Activated CD8-positive, alpha-beta memory T cell treated with anti-CD3 and anti-CD28 coated beads for 48 hours (primary cell): Measurements from ENCODE around the gene STX7.
"Not testable (repeated sequence)": the region's sequence is repeated elsewhere in the genome, so short reads cannot be mapped to it uniquely, and the experiment has no call there.

Experiments
- DNase-seq, 3 experiments: peaks; one replicate each; pipeline ENCODE4 v3.0.0-alpha.2; 2020; ENCODE audit warnings: low read depth in 2 of 3, low spot score in 2 of 3

STX7 gene

GRCh38 chr6:132512638-132513632 lies at the start of gene STX7:
Gene STX7, minus strand, starts transcription at chr6:132513116. Its CDS starts 9,586 bp downstream, at chr6:132503530.
- peak; percentile 67 to 72 (median 71) for DNase-seq

GRCh38 chr6:132560087-132560486 lies 47.2 kb upstream of the STX7 start:
- DNase-seq, result not testable (repeated sequence)

GRCh38 chr6:132552372-132552771 lies 39.5 kb upstream of the STX7 start, which contains the start of gene TAAR8:
Gene TAAR8, plus strand, starts transcription at chr6:132552672. Its CDS starts 21 bp downstream, at chr6:132552693.
- no peak for DNase-seq

GRCh38 chr6:132551214-132551613 lies 38.3 kb upstream of the STX7 start:
- DNase-seq, result no peak

- no peak for DNase-seq
These were observed 36.0 kb upstream of the STX7 start for GRCh38 chr6:132548746-132549463.

GRCh38 chr6:132544826-132545225 lies 31.9 kb upstream of the STX7 start:
- DNase-seq, result no peak

- DNase-seq, result no peak
These were observed 25.1 kb upstream of the STX7 start, which contains the start of gene TAAR9 for GRCh38 chr6:132537977-132538376. Gene TAAR9, plus strand, starts transcription at chr6:132538277. Its CDS starts 13 bp downstream, at chr6:132538290.

- no peak for DNase-seq
These were observed 24.2 kb upstream of the STX7 start for GRCh38 chr6:132537145-132537544.

- not testable (repeated sequence) for DNase-seq
These were observed 21.6 kb upstream of the STX7 start for GRCh38 chr6:132534546-132534945.

- DNase-seq, result peak in 2 of 3 experiments; percentile 22 to 52
These were observed 17.5 kb upstream of the STX7 start for GRCh38 chr6:132530293-132530974.

- no peak for DNase-seq
These were observed 14.9 kb upstream of the STX7 start for GRCh38 chr6:132527791-132528190.

- DNase-seq, result no peak
These were observed 13.5 kb upstream of the STX7 start for GRCh38 chr6:132526461-132526860.

GRCh38 chr6:132525866-132526265 lies 12.9 kb upstream of the STX7 start:
- no peak for DNase-seq

GRCh38 chr6:132524646-132525045 lies 11.7 kb upstream of the STX7 start:
- DNase-seq, result no peak

GRCh38 chr6:132520953-132521352 lies 8.0 kb upstream of the STX7 start:
- no peak for DNase-seq

- no peak for DNase-seq
These were observed 2.5 kb upstream of the STX7 start for GRCh38 chr6:132515386-132515785.

- no peak for DNase-seq
These were observed 1.1 kb upstream of the STX7 start for GRCh38 chr6:132513831-132514545.

- no peak for DNase-seq
These were observed 626 bp downstream of the STX7 start for GRCh38 chr6:132512342-132512637.

- DNase-seq, result no peak
These were observed 1.1 kb downstream of the STX7 start for GRCh38 chr6:132511831-132512220.

GRCh38 chr6:132511210-132511830 lies 1.6 kb downstream of the STX7 start:
- no peak for DNase-seq
